ENCODE data around the gene SLC29A3.

DNA sequence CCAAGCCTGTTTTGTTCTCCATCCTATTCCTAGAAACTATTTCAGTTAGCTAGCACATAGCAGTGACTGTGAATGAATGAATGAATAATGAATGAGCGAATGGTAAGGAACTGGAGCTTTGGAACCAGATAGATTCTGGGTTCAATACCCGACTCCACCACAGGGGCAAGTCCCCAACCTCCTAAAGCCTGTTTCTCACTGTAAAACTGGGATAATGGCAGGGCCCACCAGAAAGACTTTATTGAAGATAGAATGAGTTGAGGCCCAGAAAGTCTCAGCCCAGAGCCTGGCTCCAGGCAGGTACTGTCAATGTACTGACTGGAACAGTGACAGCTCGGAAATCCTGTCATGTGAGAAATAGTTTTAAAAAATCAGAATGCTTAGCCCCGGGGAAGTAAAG lies 76.6 kb downstream of the SLC29A3 start:
- no peak for TF ChIP-seq POLR2A (IDR thresholded peaks at IDR 0.05)
- TF ChIP-seq, protein P1, sequence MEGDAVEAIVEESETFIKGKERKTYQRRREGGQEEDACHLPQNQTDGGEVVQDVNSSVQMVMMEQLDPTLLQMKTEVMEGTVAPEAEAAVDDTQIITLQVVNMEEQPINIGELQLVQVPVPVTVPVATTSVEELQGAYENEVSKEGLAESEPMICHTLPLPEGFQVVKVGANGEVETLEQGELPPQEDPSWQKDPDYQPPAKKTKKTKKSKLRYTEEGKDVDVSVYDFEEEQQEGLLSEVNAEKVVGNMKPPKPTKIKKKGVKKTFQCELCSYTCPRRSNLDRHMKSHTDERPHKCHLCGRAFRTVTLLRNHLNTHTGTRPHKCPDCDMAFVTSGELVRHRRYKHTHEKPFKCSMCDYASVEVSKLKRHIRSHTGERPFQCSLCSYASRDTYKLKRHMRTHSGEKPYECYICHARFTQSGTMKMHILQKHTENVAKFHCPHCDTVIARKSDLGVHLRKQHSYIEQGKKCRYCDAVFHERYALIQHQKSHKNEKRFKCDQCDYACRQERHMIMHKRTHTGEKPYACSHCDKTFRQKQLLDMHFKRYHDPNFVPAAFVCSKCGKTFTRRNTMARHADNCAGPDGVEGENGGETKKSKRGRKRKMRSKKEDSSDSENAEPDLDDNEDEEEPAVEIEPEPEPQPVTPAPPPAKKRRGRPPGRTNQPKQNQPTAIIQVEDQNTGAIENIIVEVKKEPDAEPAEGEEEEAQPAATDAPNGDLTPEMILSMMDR (IDR thresholded peaks at IDR 0.05), result no peak
